NT2/D1 (cell line): ENCODE data around the gene LIMA1.

Source experiments
- SUZ12 ChIP-seq: IDR thresholded peaks from 2 replicates; pipeline ENCODE4 v1.6.1; 2011; ENCODE audit not compliant: insufficient read length, insufficient read depth; ENCODE audit errors: extremely low read depth
- YY1 ChIP-seq: IDR thresholded peaks from 2 replicates; pipeline ENCODE4 v1.6.1; 2011; ENCODE audit not compliant: insufficient read length, insufficient read depth

DNA sequence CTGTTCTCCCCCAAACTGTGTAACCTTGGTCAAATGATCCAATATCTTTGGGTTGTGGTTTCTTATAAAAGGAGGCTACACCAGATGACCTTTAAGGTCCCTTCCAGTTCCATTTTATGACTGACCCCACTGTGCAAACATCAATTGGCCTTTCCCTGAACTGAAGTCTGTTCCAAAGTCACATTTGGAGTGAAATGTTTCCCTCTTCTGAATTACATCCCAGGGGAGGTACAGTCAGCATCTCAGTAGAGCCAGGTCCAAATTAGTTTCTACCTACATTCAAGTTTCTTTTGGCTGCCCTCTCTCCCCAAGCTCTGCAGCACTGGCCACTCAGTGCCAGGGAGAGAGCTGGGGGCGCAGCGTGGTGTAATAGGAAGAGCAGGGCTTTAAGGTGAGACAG, 34.4 kb downstream of the LIMA1 start:
- TF ChIP-seq YY1 = no peak
- no peak for TF ChIP-seq SUZ12
